MG63 (cell line): Measurements from ENCODE around the gene TAF3. TPM values are rescaled to one million over a fixed set of nuclear protein-coding genes. Genes with fewer than 3 reads are reported as not detected.

Experiments used
- DNase-seq: peaks from one replicate; pipeline ENCODE4 v3.0.0-alpha.2; 2020
- H3K27me3 ChIP-seq: fragments of 250-450 bp; sonication (Bioruptor Pico); 2 replicates; pipeline ENCODE4 v1.5.1; 2020; ENCODE audit warnings: mild to moderate bottlenecking, moderate library complexity
- H3K36me3 ChIP-seq: fragments of 250-450 bp; sonication (Bioruptor Pico); 2 replicates; pipeline ENCODE4 v1.5.1; 2020; ENCODE audit warnings: mild to moderate bottlenecking, moderate library complexity
- H3K4me3 ChIP-seq: fragments of 250-450 bp; sonication (Bioruptor Pico); 2 replicates; pipeline ENCODE4 v1.5.1; 2020; ENCODE audit warnings: mild to moderate bottlenecking, moderate library complexity
- H3K9me3 ChIP-seq: fragments of 250-450 bp; sonication (Bioruptor Pico); 2 replicates; pipeline ENCODE4 v1.5.1; 2020; ENCODE audit warnings: mild to moderate bottlenecking, moderate library complexity
- total RNA-seq: library from RNA; depleted of rRNA; stranded (reverse); fragments of >200 nt; shearing (Covaris generic); gene quantifications from 2 replicates; pipeline ENCODE4 v1.2.3, GENCODE V29; 2014; ENCODE audit warnings: low replicate concordance

The TAF3 gene
- total RNA-seq, 1 experiment from 2014 or later: 0.92 TPM

DNA sequence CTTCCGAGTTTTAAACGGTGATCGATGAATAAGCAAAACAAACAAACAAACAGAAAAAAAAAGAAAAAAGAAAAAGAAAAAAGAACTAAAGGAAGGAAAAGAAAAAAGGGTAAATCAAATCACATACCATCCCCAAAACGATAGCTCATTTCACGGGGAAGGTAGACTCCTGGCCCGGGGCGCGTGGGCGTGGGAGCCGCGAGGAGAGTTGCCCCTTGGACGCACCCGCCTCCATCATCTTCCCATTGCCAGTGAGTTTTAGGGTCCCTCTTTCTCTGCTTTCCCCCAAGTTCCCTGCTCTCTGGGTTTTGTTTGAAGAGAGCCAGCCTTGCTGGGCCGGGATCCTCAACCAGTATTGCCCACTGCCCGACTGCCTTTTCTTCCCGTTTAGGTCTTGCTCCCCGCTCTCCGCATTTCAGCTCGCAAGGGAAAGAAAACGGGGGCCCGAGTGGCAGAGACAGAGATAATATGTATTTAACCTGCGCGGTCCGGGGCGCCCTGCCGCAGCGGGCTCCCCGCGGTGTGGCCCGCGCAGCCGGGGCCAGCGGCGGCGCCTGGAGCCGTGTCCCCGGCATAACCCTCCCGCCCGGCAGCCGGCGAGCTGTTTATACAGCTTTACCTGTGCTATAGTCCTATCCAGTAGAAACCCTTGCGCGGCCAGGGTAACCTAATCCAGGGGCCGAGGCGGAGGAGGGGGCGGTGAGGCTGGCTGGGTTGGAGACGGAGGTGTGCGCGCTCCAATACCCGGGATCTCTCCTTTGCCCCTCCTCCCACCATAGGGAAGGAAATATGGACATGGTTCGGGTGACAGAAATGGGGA lies 230.9 kb downstream of the TAF3 start:
- DNase-seq: no peak
- Histone ChIP-seq H3K36me3 (no peaks in the 10 kb centered on the region), H3K4me3 (peak overlapping the region; percentile 49), H3K27me3 (peaks cover 38% of the 10 kb centered on the region), H3K9me3 (no peaks in the 10 kb centered on the region)

DNA sequence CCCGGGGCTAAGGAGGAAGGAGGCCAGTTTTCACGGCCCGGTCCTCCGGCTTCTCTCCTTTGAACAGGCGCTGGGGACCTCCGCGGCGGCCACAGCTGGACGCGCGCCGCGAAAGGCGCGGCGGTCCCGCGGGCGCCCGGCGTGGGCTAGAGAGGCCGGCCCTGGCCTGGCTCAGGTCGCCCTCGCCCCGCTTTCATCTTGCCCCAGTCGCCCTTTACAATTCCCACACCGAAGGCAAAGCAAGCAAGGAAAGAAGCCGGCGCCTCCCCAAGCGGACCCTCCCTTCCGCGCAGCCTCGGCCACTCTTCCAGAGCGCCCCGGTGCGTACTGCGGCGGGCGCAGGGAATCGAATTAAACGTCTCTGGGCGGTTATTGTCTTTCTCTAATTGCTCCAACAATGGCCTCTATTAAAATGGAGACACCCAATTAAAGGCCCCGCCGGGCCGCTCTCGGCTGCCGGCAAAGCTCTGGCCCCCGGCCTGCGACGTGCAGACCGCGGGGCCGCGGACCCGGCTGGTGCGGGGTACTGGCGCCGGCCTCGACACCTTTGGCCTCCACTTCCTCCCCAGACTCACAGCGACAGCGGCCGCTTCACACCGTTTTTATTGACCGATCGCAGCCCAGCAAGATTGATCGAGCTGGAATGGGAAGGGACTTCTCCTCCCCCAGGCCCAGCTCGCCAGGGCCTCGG lies 231.7 kb downstream of the TAF3 start:
- Histone ChIP-seq H3K4me3 (peak overlapping the region; percentile 49), H3K36me3 (no peaks in the 10 kb centered on the region), H3K27me3 (peaks cover 38% of the 10 kb centered on the region), H3K9me3 (no peaks in the 10 kb centered on the region)
- no peak for DNase-seq

GRCh38 chr10:8050556-8051108 lies 232.3 kb downstream of the TAF3 start:
- DNase-seq: peak; percentile 49
- Histone ChIP-seq H3K4me3 (peak overlapping the region; percentile 49), H3K36me3 (no peaks in the 10 kb centered on the region), H3K9me3 (no peaks in the 10 kb centered on the region), H3K27me3 (peaks cover 32% of the 10 kb centered on the region)

DNA sequence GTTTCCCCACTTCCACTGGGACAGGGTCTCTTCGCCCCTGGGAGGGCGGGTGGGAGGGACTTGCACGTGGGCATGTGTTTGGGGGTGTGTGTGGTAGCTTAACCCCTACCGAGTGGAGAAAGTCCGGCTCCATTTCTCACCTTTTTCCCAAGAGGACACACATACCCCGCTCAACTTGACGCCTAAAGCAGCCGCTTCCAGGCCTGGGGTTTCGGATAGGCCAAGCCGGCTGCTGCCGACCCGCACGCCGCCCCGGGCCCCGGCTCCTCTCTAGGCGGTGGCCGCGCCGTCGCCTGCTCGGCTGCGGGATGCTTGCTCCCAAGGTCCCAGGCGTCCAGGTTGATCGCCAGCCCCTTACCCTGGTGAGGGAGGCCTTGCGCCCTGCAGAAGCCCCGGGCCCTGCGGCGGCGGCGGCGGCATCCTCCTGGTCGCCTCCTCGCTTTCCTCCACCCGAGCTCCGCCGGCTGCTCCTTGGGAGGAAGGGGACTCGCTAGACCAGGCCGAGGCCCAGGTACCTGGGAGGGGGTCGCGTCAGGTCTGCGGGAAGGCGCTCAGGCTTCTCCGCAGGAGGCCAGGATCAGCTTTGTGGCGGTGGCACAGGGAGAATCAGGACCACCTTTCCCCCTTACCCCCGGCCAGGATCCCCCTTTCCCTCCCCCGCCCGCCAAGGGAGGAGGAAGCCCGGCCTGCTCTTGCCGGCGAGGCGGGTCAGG lies 233.0 kb downstream of the TAF3 start:
- H3K4me3 ChIP-seq: no peak overlapping the region
- DNase-seq: no peak
- no peaks in the 10 kb centered on the region for H3K36me3 ChIP-seq

GRCh38 chr10:8051851-8052257 lies 233.5 kb downstream of the TAF3 start:
- DNase-seq: no peak
- Histone ChIP-seq H3K4me3 (no peak overlapping the region), H3K27me3 (peaks cover 26% of the 10 kb centered on the region), H3K36me3 (no peaks in the 10 kb centered on the region), H3K9me3 (no peaks in the 10 kb centered on the region)

More for the DNA sequence above, 233.0 kb downstream of the TAF3 start:
- Histone ChIP-seq H3K27me3 (peaks cover 28% of the 10 kb centered on the region), H3K9me3 (no peaks in the 10 kb centered on the region)

DNA sequence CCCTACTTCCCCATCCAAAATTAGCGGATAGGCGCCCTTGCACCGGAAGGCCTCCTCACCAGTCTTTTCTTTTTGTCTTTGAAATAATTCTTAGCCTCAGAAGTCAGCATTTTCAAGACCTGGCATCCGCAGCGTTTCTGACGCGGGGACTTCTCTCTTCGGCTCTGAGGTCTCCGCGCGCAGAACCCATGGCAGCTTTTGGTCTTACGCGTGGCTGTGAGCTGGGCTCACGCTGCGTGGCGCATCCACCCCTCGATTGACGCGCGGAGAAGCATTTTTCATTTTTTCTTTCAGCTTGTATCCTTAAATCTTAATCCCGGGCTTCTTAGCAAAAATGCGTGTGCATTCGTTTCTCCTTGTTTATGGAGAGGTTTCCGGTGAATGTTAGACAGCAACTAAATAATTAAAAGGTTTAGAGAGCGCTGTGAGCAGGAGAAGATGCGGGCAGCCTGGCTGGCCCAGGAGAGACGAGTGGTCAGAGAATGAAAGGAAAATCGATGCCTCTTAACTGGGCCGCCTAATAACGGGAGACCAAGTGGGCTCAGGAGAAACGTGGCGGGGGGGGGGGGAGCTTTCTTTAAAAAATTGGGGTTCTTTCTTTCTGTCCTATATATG lies 234.1 kb downstream of the TAF3 start:
- no peak for DNase-seq
- peaks cover 20% of the 10 kb centered on the region for H3K27me3 ChIP-seq
- no peaks in the 10 kb centered on the region for H3K9me3 ChIP-seq
- no peaks in the 10 kb centered on the region for H3K36me3 ChIP-seq
- no peak overlapping the region for H3K4me3 ChIP-seq

GRCh38 chr10:8052956-8053445 lies 234.7 kb downstream of the TAF3 start:
- Histone ChIP-seq H3K27me3 (peaks cover 16% of the 10 kb centered on the region), H3K36me3 (no peaks in the 10 kb centered on the region), H3K9me3 (no peaks in the 10 kb centered on the region), H3K4me3 (no peak overlapping the region)
- DNase-seq: no peak

DNA sequence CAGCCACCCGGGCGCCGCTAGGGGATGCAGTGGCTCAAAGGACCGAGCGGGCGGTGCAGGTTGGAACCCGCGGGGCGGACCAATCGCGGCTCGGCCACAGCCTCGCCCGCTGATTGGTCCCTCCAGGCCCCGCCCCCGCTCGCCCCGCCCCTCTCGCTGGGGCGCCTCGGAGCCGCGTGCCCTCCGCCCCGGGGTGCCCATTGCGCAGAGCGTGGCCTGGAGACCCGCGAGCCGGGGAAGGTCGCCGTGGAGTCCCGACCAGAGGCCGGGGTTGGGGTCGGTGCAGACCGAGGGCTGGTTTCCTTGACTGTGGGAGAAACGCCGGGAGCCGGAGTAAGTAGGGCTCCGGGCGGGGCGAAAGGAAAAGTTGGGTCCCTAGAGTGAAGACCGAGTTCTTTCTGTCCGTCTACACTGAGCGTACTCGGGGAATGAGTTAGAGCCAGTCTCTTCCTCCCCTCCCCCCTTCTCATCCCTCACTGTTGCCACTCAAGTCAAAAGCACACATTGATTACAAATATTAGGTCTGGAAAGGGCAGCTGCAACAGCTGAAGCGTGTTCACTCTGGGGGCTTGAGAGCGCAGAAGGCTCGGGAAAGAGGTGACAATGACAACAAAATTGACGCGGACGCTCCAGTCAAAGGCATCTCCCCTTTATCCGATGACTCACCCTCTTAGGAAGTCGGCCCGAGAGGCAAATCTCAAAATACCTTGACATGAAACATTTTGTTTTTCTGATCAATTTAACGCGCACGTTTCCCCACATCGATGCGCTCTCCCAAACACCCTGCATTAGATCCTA lies 235.3 kb downstream of the TAF3 start:
- Histone ChIP-seq H3K4me3 (peak overlapping the region; percentile 56), H3K36me3 (no peaks in the 10 kb centered on the region), H3K9me3 (no peaks in the 10 kb centered on the region), H3K27me3 (peaks cover 10% of the 10 kb centered on the region; the same call in 1 of the 2 replicates)
- peak; percentile 88 for DNase-seq

DNA sequence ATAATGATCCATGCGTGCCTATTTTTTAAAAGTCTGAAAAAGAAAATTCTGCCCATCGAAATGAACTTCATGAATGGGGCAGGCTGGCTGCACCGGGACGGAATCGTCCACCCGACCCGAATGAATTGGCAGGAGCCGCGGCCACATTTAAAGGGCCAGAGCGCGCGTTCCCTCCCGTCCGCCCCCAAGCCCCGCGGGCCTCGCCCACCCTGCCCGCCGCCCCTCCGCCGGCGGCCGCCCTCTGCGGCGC lies 235.9 kb downstream of the TAF3 start:
- Histone ChIP-seq H3K36me3 (no peaks in the 10 kb centered on the region), H3K4me3 (peak overlapping the region; percentile 56), H3K9me3 (no peaks in the 10 kb centered on the region), H3K27me3 (peaks cover 7% of the 10 kb centered on the region; the same call in 1 of the 2 replicates)
- DNase-seq: peak; percentile 42

- H3K27me3 ChIP-seq: peaks cover 3% of the 10 kb centered on the region; the same call in 1 of the 2 replicates
- peak within 1 kb of the TSS; percentile 56 for H3K4me3 ChIP-seq
- no peaks in the 10 kb centered on the region for H3K36me3 ChIP-seq
- H3K9me3 ChIP-seq: no peaks in the 10 kb centered on the region
- DNase-seq: peak; percentile 59
These were observed 236.4 kb downstream of the TAF3 start, which contains the start of gene GATA3 for GRCh38 chr10:8054494-8055407. GATA3 (plus strand) TSS chr10:8054688; CDS start chr10:8055656, 968 bp downstream.

DNA sequence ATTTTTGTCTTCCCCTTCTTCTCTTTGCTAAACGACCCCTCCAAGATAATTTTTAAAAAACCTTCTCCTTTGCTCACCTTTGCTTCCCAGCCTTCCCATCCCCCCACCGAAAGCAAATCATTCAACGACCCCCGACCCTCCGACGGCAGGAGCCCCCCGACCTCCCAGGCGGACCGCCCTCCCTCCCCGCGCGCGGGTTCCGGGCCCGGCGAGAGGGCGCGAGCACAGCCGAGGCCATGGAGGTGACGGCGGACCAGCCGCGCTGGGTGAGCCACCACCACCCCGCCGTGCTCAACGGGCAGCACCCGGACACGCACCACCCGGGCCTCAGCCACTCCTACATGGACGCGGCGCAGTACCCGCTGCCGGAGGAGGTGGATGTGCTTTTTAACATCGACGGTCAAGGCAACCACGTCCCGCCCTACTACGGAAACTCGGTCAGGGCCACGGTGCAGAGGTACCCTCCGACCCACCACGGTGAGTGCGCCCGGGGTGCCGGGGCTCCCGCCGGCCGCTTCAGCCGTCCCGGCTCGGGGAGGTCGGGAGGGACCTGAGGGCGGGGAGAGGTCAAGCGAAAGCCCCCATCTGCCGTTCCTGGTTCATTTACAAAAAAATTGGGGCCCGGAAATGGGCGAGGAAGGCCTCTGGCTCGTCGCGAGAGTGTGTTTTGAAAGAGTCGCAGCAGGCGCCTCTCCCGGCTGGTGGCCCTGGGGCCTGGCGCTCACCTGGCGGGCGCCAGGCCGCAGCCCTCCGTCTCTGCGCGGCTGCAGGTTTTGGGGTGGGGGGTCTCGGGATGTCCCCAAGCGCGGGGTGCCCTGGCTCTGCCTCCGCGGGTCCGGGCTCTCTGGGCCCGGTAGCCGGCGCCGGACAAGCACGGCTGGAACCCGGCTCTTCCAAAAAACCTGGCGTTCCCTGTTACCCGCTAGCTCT lies 237.4 kb downstream of the TAF3 start:
- no peak for DNase-seq
- Histone ChIP-seq H3K36me3 (no peaks in the 10 kb centered on the region), H3K27me3 (no peaks in the 10 kb centered on the region), H3K4me3 (no peak overlapping the region), H3K9me3 (no peaks in the 10 kb centered on the region)

DNA sequence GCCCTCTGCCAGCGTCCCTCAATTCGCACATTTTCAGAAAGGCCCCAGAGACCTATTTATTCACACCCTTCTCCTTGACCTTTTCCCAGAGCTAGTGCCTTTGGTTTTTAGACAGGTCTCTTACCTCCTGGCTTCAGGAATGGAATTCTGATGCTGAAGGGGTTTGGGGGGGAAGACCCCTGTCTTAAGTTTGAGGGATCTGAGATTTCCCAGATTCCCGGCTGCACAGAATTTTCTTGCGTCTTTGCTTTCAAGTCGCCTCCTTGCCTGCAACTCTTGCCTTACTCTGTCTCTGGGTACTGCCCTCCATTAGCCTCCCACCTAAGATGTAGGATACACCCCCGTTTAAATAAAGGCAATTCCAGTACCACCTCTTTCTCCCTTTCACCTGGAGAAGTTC lies 238.1 kb downstream of the TAF3 start:
- no peak for DNase-seq
- H3K9me3 ChIP-seq: no peaks in the 10 kb centered on the region
- no peaks in the 10 kb centered on the region for H3K36me3 ChIP-seq
- H3K4me3 ChIP-seq: no peak overlapping the region
- H3K27me3 ChIP-seq: no peaks in the 10 kb centered on the region

DNA sequence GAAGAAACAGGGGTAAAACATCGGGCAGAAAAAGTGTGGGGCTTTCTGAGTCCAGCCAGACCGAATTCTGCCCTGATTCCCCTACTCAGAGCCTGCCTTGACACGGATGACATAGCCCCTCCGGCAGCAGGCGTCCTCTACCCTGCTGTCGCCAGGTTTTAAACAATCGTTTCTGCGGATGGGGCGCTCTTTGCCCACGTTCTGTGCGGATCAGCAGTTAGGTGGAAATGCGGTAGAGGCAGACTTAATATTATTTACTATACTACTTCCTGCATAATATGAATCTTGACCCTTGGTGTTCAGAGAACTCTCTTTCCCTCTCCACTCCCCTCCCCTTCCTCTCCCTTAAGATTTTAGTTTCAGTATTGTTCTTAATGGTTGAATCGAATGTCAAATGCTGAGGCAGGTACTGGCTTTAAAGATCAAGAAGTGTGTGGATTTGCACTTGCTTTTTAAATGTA lies 238.6 kb downstream of the TAF3 start:
- H3K27me3 ChIP-seq: no peaks in the 10 kb centered on the region

More for the DNA sequence above, 238.6 kb downstream of the TAF3 start:
- no peak for DNase-seq
- Histone ChIP-seq H3K4me3 (no peak overlapping the region), H3K36me3 (no peaks in the 10 kb centered on the region), H3K9me3 (no peaks in the 10 kb centered on the region)
